Urinary bladder (tissue), 4 donors: ENCODE measurements around the gene GPBAR1. TPM values are rescaled to one million over a fixed set of nuclear protein-coding genes. Genes with fewer than 3 reads are reported as not detected.
"Not testable (repeated sequence)": the region's sequence is repeated elsewhere in the genome, so short reads cannot be mapped to it uniquely, and the experiment has no call there.

ENCODE experiments used
- DNase-seq: peaks from one replicate; pipeline ENCODE4 v3.0.0-alpha.2; 2015; ENCODE audit errors: extremely low spot score
- H3K27ac ChIP-seq: one replicate; pipeline ENCODE4 v1.5.1; 2013; ENCODE audit warnings: low read depth, mild to moderate bottlenecking, moderate library complexity
- H3K36me3 ChIP-seq: one replicate; pipeline ENCODE4 v1.6.1; 2013; ENCODE audit warnings: mild to moderate bottlenecking, moderate library complexity; ENCODE audit not compliant: insufficient read depth
- H3K4me1 ChIP-seq: one replicate; pipeline ENCODE4 v1.6.1; 2013; ENCODE audit warnings: mild to moderate bottlenecking, moderate library complexity; ENCODE audit not compliant: insufficient read depth
- H3K4me3 ChIP-seq: one replicate; pipeline ENCODE4 v1.5.1; 2013; ENCODE audit warnings: low read depth, low read length
- WGBS: extraction: QIAGEN DNeasy Blood & Tissue Kit; methylation state at CpG from one replicate; pipeline ENCODE4 v1.1.7; 2013; 5-methylcytosine and 5-hydroxymethylcytosine counted together
- polyA plus RNA-seq: library from polyadenylated mRNA; stranded (reverse); fragments of 200-250 nt; gene quantifications from one replicate; pipeline ENCODE4 v1.2.3, GENCODE V29; 2013
- total RNA-seq: library from RNA; depleted of rRNA; stranded (reverse); fragments of >200 nt; gene quantifications from one replicate; pipeline ENCODE4 v1.2.3, GENCODE V29; 2014
- donor health status: healthy with polysubstance abuse.
- donor health status: healthy.

GPBAR1 gene
- total and polyA plus RNA-seq, 2 donors: 1.6 to 19.3 TPM

- no peaks in the 10 kb centered on the region for H3K36me3 ChIP-seq
- H3K4me3 ChIP-seq: no peak overlapping the region
- H3K4me1 ChIP-seq: no peaks in the 10 kb centered on the region
- DNase-seq: no peak
- WGBS: 55% methylated on average over 11 of the region's 11 CpGs
- H3K27ac ChIP-seq: peak overlapping the region; percentile 81
These were observed 50.2 kb downstream of the GPBAR1 start for GRCh38 chr2:218310853-218311540.

DNA sequence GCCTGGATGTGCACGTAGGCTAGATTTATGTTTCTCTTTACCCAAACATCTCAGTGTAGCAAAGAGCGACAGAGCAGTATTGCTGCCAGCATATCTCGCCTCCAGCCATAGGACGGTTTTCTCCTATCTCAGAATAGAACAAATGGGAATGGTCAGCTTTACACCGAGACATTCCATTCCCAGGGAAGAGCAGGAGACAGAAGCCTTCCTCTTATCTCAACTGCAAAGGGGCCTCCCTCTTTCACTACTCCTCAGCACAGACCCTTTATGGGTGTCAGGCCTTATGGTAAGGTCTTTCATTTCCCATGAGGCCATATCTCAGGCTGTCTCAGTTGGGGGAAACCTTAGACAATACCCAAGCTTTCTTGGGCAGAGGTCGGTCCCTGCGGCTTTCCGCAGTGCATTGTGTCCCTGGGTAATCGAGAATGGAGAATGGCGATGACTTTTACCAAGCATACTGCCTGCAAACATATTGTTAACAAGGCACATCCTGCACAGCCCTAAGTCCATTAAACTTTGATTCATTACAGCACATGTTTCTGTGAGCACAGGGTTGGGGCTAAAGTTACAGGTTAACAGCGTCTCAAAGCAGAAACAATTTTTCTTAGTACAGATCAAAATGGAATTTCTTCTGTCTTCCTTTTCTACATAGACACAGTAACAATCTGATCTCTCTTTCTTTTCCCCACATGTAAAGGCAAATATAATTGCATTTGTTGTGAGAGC lies 50.9 kb downstream of the GPBAR1 start:
- not testable (repeated sequence) for H3K36me3 ChIP-seq, DNase-seq, H3K4me3 ChIP-seq, H3K4me1 ChIP-seq
- peak overlapping the region; percentile 70 for H3K27ac ChIP-seq
- 36% methylated on average over 11 of the region's 11 CpGs for WGBS

- WGBS: 62% methylated on average over 2 of the region's 2 CpGs
- Histone ChIP-seq H3K36me3 (no peaks in the 10 kb centered on the region), H3K4me1 (no peaks in the 10 kb centered on the region), H3K4me3 (no peak overlapping the region), H3K27ac (peak overlapping the region; percentile 18)
- no peak for DNase-seq
These were observed 51.5 kb downstream of the GPBAR1 start for GRCh38 chr2:218312267-218312756.

DNA sequence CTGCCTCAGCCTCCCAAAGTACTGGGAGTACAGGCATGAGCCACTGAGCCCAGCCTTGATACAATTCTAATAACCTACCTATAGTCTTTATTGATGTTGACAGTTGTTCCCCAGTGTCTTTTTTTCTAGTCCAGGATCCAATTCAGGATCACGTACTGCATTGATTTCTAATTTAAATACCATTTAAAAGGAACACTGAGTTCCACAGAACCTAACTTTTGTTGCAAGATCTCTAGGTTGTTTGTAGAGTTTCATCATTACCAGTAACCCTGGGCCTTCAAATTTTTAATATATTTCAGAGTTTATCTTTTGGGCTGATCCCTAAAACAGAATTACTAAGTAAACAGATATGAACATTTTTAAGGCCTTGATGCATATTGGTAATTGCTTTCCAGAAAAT lies 52.5 kb downstream of the GPBAR1 start:
- WGBS: 95% methylated on average over 1 of the region's 1 CpG

More for the DNA sequence above, 52.5 kb downstream of the GPBAR1 start:
- no peaks in the 10 kb centered on the region for H3K36me3 ChIP-seq
- DNase-seq: no peak
- H3K4me1 ChIP-seq: no peaks in the 10 kb centered on the region
- H3K27ac ChIP-seq: no peak overlapping the region
- H3K4me3 ChIP-seq: no peak overlapping the region

Other genes with a start within 250 kb of the GPBAR1 start
- gene RUFY4, start 191.8 kb upstream of the GPBAR1 start, total RNA-seq: not detected
- gene RUFY4, start 191.8 kb upstream of the GPBAR1 start, polyA plus RNA-seq: 0.09 TPM
- gene CXCR2, start 135.0 kb upstream of the GPBAR1 start, total RNA-seq: 0.48 TPM
- gene CXCR2, start 135.0 kb upstream of the GPBAR1 start, polyA plus RNA-seq: 0.77 TPM
- gene CXCR1, start 94.1 kb upstream of the GPBAR1 start, total RNA-seq: 0.26 TPM
- 0.13 TPM for gene CXCR1, start 94.1 kb upstream of the GPBAR1 start, polyA plus RNA-seq
- gene ARPC2, start 43.8 kb upstream of the GPBAR1 start, total RNA-seq: 206 TPM
- gene ARPC2, start 43.8 kb upstream of the GPBAR1 start, polyA plus RNA-seq: 256 TPM
- gene AAMP, start 9.1 kb downstream of the GPBAR1 start, total RNA-seq: 75.9 TPM
- gene AAMP, start 9.1 kb downstream of the GPBAR1 start, polyA plus RNA-seq: 139 TPM
- 24.6 TPM for gene PNKD, start 9.5 kb downstream of the GPBAR1 start, total RNA-seq
- 92.7 TPM for gene PNKD, start 9.5 kb downstream of the GPBAR1 start, polyA plus RNA-seq
- 127 TPM for gene TMBIM1, start 31.5 kb downstream of the GPBAR1 start, total RNA-seq
- 180 TPM for gene TMBIM1, start 31.5 kb downstream of the GPBAR1 start, polyA plus RNA-seq
- not detected for gene CATIP, start 95.8 kb downstream of the GPBAR1 start, total RNA-seq
- gene CATIP, start 95.8 kb downstream of the GPBAR1 start, polyA plus RNA-seq: not detected
- 1.7 TPM for gene SLC11A1, start 121.3 kb downstream of the GPBAR1 start, total RNA-seq
- 19.7 TPM for gene SLC11A1, start 121.3 kb downstream of the GPBAR1 start, polyA plus RNA-seq
- 66.2 TPM for gene CTDSP1, start 138.9 kb downstream of the GPBAR1 start, total RNA-seq
- gene CTDSP1, start 138.9 kb downstream of the GPBAR1 start, polyA plus RNA-seq: 179 TPM
- not detected for gene VIL1, start 158.1 kb downstream of the GPBAR1 start, total RNA-seq
- gene VIL1, start 158.1 kb downstream of the GPBAR1 start, polyA plus RNA-seq: 0.08 TPM